HG02798 (cell line): Measurements from ENCODE around the gene GIMAP6.
"Not testable (repeated sequence)": the region's sequence is repeated elsewhere in the genome, so short reads cannot be mapped to it uniquely, and the experiment has no call there.

Experiments used
- ATAC-seq: cut with Tn5 transposase; IDR thresholded peaks from one replicate; pipeline ENCODE4 v1.9.1; 2021; ENCODE audit warnings: mild to moderate bottlenecking; ENCODE audit not compliant: unreplicated experiment, poor library complexity

The GIMAP6 gene

DNA sequence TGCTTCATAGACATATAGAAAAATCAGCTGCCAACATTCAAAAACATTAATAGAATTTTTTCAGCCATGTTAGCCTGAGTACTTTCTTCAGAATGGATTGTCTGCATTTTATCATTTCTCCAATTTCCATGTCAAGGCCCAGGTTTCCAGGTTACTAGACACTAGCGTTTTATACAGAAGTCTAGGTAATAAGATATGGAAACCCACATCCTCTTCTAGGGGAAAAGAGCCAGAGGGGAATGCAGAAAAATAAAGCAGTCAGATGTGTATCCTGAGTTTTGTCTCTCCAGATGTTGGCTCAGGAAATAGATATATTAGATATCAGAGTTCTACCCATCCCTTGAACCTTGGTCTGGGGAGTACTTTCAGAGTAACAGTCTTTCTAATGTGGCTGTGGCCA is 44.6 kb downstream of the GIMAP6 start:
- ATAC-seq, result no peak

DNA sequence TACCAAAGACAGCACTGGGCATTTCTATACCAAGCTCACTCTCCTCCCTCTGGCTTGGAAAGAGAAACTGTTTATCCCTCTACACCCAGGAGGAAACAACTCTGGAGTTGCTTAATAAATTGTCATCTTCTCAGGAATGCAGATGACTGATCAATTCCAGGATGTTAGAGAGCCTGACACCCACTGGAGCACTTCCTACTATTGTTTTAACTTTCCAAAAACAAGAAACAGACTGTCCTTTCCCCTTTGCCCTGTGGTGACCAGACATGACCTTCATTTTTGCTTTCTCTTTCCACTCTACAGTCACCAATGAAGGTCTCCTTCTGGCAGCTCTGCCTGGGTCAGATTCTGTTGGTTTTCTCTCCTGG is 45.4 kb downstream of the GIMAP6 start:
- no peak for ATAC-seq

DNA sequence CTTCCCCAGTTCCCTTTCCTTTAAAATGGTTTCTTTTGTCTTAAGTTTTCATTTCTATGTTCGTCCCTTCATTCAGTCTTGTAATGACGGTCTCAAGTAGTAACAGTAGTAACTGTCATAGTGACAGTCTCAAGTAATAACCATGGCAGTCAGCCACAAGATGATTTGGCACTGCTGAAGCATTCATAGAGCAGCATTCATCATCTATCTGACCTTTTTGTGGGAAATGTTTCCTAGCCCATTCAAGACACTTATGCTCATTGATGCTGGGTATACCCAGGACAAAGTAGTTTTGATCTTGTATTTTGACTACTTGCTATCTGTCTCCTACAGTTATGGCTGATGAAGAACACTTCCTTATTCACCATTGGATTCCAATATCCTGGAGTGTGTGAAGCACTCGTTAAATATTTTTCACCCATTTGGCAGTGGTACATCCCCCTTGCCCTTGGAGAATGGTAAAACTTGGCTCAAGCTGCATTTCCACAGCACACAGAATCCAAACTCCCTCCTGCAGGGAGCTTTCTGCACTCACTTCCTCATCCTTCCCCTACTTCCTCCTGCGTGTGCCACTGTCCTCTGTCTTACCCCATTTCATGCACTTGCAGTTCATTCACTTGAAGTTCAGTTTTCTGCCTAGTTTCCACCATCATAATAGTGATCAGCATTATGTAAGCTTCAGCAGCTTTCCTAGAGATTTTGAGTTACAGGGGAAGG is 46.0 kb downstream of the GIMAP6 start:
- ATAC-seq, result no peak

DNA sequence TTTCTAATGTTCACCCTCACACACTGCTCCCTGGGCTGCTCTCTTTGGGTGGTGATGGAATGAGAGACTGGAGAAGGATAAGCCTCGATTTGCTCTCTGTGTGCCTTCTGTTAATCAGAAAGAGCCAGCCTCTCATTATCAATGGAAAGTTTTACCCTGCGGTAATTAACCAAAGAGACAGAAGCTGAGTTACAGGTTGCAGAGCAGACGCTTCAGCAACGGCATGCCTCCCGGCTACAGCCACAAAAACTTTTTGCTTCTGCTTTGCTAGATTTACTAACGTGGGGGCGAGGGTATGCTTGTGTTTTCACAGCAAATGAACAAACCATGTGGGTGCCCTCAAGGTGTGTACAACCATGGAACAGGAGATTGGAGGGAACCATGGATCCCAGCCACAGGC is 47.0 kb downstream of the GIMAP6 start:
- ATAC-seq, result no peak

DNA sequence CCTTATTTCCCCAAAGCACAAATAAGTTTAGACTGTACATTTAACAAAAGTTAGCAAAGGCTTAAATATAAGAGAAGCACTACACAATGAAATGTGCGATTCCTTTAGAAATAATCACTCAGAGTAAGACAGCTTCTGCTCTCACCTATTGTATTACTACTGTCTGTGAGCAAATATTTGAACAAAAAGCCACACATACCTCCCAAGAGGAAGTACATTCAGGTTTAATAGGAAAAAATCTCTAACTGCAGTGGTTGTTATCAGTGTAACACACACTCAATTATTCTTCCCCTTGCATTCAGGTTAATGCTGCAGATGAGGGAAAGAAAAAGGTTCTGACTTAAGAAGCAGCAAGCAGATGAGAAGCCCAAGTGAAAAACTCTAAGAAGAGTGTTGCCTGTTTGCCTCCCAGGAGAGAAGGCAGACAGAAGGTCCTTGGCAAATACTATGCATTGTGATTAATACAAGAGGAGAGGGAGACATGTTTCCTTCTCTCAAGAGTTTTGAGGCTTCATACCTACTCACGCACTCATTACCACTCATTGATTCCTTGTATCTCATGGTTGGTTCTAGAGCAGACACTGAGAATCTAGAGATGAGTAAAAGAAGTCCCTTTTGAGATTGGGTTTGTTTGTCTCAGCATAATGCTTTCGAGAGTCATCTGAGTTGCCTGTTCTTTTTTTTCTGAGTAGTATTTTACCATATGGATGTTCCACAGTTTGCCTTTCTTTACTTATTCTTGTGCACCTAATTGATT is 51.4 kb downstream of the GIMAP6 start:
- no peak for ATAC-seq

DNA sequence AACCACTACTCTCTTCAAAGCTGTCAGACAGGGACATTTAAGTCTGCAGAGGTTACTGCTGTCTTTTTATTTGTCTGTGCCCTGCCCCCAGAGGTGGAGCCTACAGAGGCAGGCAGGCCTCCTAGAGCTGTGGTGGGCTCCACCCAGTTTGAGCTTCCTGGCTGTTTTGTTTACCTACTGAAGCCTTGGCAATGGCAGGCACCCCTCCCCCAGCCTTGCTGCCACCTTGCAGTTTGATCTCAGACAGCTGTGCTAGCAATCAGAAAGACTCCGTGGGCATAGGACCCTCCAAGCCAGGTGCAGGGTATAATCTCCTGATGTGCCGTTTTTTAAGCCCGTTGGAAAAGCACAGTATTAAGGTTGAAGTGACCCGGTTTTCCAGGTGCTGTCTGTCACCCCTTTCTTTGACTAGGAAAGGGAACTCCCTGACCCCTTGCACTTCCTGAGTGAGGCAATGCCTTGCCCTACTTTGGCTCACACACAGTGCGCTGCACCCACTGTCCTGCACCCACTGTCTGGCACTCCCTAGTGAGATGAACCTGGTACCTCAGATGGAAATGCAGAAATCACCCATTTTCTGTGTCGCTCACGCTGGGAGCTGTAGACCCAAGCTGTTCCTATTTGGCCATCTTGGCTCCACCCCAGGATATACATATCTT is 52.1 kb downstream of the GIMAP6 start:
- not testable (repeated sequence) for ATAC-seq
